HEK293T (cell line): ENCODE results near the gene FLT3.

Experiments
- ARNT ChIP-seq: fragments of 450-650 bp; IDR thresholded peaks from 2 replicates; pipeline ENCODE4 v1.6.1; 2017; ENCODE audit warnings: mild to moderate bottlenecking
- BHLHE40 ChIP-seq: fragments of 450-650 bp; IDR thresholded peaks from 2 replicates; pipeline ENCODE4 v1.6.1; 2016; ENCODE audit warnings: mild to moderate bottlenecking, moderate library complexity, borderline replicate concordance
- CTBP1 ChIP-seq: fragments of 450-650 bp; IDR thresholded peaks from 2 replicates; pipeline ENCODE4 v1.6.1; 2016; ENCODE audit warnings: borderline replicate concordance
- FOXA1 ChIP-seq: fragments of 450-650 bp; IDR thresholded peaks from 2 replicates; pipeline ENCODE4 v1.6.1; 2016; ENCODE audit warnings: mild to moderate bottlenecking
- FOXM1 ChIP-seq: fragments of 450-650 bp; IDR thresholded peaks from 2 replicates; pipeline ENCODE4 v1.6.1; 2017; ENCODE audit warnings: mild to moderate bottlenecking, borderline replicate concordance
- SP1 ChIP-seq: fragments of 450-650 bp; IDR thresholded peaks from 2 replicates; pipeline ENCODE4 v1.6.1; 2017
- TARDBP ChIP-seq: fragments of 450-650 bp; IDR thresholded peaks from 2 replicates; pipeline ENCODE4 v1.6.1; 2016

DNA sequence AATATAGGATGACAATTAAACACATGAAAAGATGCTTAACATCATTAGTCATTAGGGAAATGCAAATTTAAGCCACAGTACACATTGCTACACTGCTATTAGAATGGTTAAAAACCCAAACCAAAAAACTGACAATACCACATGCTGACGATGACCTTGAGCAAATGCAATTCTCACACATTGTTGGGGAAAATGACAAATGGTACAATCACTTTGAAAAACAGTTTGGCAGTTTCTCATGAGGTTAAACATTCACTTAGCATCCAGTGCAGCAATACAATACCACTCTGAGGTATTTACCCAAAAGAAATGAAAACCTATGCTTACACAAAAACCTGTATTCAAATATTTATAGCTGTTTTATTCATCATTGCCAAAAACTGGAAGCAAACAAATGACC lies 11.3 kb downstream of the FLT3 start:
- TF ChIP-seq SP1: no peak
- no peak for TF ChIP-seq ARNT
- TF ChIP-seq FOXA1: no peak
- no peak for TF ChIP-seq TARDBP
- TF ChIP-seq BHLHE40: no peak
- TF ChIP-seq CTBP1: no peak
- no peak for TF ChIP-seq FOXM1
